HG03571 (cell line): ENCODE measurements around the gene OSBPL6.
A peak's percentile ranks its signal among the peaks of the same experiment; 100 is the strongest.

Source experiments
- ATAC-seq: cut with Tn5 transposase; IDR thresholded peaks from one replicate; pipeline ENCODE4 v1.9.1; 2021; ENCODE audit not compliant: unreplicated experiment

OSBPL6 gene

GRCh38 chr2:178425255-178425827 is 231.0 kb downstream of the OSBPL6 start:
- no peak for ATAC-seq

- ATAC-seq: no peak
Measured at GRCh38 chr2:178426388-178426787, 232.1 kb downstream of the OSBPL6 start.

GRCh38 chr2:178427458-178427857 is 233.1 kb downstream of the OSBPL6 start:
- no peak for ATAC-seq

- no peak for ATAC-seq
Measured at GRCh38 chr2:178428396-178428806, 234.1 kb downstream of the OSBPL6 start.

GRCh38 chr2:178429336-178429735 is 235.0 kb downstream of the OSBPL6 start:
- no peak for ATAC-seq

GRCh38 chr2:178436662-178437061 is 242.3 kb downstream of the OSBPL6 start:
- no peak for ATAC-seq

- no peak for ATAC-seq
Measured at GRCh38 chr2:178441426-178441825, 247.1 kb downstream of the OSBPL6 start.

GRCh38 chr2:178448968-178449661 is 254.8 kb downstream of the OSBPL6 start:
- ATAC-seq: no peak

GRCh38 chr2:178449700-178450523 is 255.6 kb downstream of the OSBPL6 start:
- no peak for ATAC-seq

GRCh38 chr2:178450524-178450773 is 256.1 kb downstream of the OSBPL6 start:
- peak; percentile 38 for ATAC-seq

- peak; percentile 87 for ATAC-seq
Measured at GRCh38 chr2:178450774-178451525, 256.6 kb downstream of the OSBPL6 start, which contains the start of the genes PJVK and PRKRA. Gene PJVK (plus strand): TSS chr2:178451378. CDS start chr2:178453410, 2,032 bp downstream. Gene PRKRA (minus strand): TSS chr2:178451175. CDS start chr2:178451030, 145 bp downstream.

- ATAC-seq: no peak
Measured at GRCh38 chr2:178452334-178452733, 258.0 kb downstream of the OSBPL6 start.
